GM11168 (cell line): ENCODE results near the gene HMGB4.

Source experiments
- in situ Hi-C: fragments of 300-500 bp; cut with MboI; formaldehyde crosslinking; loops from one replicate; pipeline ENCODE4 v1.12.0; 2022; ENCODE audit warnings: low sequenced_read_pairs; ENCODE audit not compliant: unreplicated experiment

The HMGB4 gene

DNA sequence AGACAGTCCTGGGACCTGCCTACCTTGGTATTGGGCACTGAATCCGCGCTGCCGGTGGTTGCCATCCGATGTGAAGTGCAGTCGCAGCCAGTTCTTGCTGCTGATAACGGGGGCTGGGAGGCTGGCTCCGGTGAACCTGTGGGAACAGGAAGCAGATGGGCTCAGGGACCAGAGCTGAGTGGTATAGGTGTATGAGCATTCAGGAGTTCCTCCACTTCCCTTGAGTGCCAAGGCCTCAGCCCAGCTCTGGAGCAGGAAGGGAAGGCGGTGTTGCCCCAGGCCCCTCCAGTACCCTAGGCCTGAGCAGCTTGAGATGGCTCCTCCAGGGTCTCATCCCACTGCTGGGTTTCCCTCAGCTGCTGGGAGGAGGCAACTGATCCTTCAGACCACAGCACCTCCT is 17.0 kb upstream of the HMGB4 start:
- in situ Hi-C loops: no loop called here

GRCh38 chr1:33848205-33848937 is 15.5 kb upstream of the HMGB4 start:
- in situ Hi-C loops: no loop called here

DNA sequence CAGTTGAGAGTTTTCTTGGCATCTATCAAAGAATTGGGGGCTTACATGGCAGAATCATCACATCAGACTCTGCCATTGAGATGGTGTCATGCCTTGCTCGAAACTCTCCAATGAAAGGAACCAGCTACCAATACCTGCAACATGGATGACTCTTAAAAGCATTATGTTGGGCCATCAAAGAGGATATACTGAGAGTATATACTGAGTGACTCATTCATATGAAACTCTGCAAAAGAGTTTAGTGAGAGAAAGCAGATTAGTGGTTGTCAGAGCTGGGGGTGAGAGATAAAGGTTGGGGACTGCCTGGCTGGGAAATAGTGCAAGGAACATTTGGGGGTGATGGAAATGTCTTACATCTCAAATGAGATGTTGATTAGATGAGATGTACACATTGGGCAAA is 14.7 kb upstream of the HMGB4 start:
- in situ Hi-C loops: no loop called here

DNA sequence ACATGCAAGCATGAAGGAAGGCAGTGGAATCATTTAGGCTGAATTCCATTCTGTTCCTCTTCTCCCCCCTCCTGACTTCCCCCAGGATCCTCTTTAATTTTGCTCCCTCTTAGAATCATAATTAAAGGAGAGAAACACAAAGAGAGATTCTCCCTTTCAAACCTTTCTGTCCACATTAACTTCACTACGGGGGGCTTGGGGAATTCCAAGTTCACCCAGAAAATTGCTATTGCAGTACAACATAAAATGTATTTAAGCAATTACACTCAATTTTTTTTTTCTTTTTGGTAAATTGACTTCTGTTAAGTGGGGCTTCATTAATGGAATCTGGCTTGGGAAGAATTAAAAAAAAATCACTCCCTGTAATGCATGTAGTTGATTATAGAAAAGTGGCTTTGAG is 13.4 kb upstream of the HMGB4 start:
- in situ Hi-C loops: no loop called here

DNA sequence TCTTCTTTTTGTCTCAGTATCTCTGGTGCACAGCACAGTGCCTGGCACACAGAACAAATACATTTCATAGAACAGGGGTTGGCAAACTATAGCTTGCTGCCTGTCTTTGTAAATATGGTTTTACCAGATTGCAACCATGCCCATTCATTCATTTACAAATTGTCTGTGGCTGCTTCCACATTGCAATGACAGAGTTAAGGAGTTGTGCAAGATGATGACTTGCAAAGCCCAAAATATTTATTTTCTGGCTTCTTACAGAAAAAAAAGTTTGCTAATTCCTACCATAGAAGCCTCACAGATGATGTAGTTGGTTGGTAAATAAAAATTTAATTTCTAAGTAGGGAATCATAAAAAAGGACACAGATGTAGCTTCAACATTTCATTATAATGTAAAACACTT is 11.2 kb upstream of the HMGB4 start:
- in situ Hi-C loops: no loop called here

- in situ Hi-C loops: no loop called here
Measured at GRCh38 chr1:33853431-33853830, 10.4 kb upstream of the HMGB4 start.

GRCh38 chr1:33854091-33854490 is 9.8 kb upstream of the HMGB4 start:
- in situ Hi-C loops: no loop called here

- in situ Hi-C loops: no loop called here
Measured at GRCh38 chr1:33860671-33861070, 3.2 kb upstream of the HMGB4 start.

DNA sequence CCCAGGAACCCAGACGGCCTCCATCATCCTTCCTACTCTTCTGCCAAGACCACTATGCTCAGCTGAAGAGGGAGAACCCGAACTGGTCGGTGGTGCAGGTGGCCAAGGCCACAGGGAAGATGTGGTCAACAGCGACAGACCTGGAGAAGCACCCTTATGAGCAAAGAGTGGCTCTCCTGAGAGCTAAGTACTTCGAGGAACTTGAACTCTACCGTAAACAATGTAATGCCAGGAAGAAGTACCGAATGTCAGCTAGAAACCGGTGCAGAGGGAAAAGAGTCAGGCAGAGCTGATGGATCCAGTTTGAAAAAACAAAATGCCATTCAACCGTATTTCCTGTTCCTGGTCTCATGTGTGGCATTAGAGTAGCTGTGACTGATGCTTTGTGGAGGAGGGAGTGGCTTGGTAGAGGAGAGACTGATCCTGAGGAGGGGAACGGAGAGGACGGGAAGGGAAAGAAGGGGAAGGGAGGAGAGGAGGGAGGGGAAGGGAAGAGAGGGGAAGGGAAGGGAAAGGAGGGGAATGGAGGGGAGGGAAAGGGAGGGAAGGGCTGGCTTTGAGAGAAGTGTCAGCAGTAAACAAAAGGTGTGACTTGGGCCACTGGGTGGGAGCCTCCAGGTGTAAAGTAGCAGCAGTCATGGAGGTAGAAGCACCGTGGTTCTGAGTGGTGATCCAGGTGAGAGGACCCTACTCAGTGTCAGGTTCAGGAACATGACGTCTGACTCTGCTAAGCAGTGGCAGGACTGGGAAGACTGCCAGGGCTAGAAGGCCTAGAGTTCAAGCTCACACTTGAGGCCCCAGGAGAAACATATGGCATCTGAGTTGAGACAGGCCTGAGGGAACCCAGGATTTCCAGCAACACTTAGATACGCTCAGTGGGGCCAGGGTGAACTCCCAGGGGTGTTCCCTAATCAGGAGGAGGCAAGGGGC is 846 bp downstream of the HMGB4 start:
- in situ Hi-C loops: no loop called here

DNA sequence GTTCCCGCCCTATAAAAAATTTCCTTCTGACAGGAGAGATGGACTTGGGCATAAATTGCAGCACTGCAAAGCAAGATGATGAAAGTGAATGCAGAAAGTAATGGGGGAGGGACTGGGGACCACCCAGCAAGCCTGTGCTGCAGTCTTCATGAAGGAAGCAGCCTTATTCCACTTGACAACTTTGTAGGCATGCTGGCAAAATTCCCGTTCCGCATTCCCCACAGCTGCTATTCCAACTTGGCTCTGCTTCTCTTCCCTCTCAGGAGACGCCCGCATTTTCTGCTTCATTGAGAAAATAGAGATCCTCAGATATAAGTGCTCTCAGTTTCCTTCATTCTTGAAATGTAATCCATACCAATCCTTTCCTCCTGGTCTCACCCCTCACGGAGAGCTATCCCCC is 2.4 kb downstream of the HMGB4 start:
- in situ Hi-C loops: no loop called here

- in situ Hi-C loops: no loop called here
Measured at GRCh38 chr1:33867684-33868083, 3.8 kb downstream of the HMGB4 start.

- in situ Hi-C loops: no loop called here
Measured at GRCh38 chr1:33872275-33872674, 8.4 kb downstream of the HMGB4 start.

DNA sequence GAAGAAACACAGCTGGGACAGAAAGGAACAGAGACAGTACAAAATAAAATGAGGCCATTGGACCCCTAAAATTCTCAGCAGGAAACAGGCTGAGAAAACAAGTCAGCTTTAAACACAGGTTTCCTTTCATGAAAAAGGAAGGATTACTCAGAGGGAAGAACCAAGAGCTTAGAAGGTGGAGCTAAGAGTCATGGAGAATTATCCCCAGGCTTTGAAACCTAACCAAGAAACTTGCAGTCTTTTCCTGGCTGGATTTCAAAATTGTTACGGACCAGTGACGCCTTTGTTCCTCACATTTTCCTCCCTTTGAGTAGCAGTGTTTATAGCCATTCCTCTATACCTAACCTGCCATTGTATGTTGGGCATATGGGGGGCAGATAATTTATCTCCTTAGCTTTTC is 8.8 kb downstream of the HMGB4 start:
- in situ Hi-C loops: no loop called here

GRCh38 chr1:33874636-33875035 is 10.8 kb downstream of the HMGB4 start:
- in situ Hi-C loops: no loop called here

- in situ Hi-C loops: no loop called here
Measured at GRCh38 chr1:33875862-33876261, 12.0 kb downstream of the HMGB4 start.

- in situ Hi-C loops: no loop called here
Measured at GRCh38 chr1:33876970-33877650, 13.2 kb downstream of the HMGB4 start.

GRCh38 chr1:33878392-33878791 is 14.5 kb downstream of the HMGB4 start:
- in situ Hi-C loops: no loop called here

DNA sequence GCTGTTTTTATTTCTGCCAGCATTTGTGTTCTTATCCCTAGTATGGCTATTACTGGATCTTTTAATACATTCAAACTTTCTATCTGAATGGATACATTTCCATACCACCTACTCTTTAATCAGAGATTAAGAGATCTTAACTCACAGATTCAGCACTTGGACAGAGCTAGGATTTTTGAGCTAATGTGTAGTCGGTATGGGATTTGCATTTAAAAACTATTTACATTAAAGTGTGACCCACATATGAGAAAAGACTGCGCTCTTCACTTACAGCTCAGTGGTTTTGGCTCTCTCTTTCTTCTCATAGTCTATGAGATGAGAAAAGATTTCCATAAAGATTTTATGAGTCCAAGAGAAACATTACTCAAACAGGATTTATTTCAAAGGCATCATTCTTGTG is 16.4 kb downstream of the HMGB4 start:
- in situ Hi-C loops: no loop called here

DNA sequence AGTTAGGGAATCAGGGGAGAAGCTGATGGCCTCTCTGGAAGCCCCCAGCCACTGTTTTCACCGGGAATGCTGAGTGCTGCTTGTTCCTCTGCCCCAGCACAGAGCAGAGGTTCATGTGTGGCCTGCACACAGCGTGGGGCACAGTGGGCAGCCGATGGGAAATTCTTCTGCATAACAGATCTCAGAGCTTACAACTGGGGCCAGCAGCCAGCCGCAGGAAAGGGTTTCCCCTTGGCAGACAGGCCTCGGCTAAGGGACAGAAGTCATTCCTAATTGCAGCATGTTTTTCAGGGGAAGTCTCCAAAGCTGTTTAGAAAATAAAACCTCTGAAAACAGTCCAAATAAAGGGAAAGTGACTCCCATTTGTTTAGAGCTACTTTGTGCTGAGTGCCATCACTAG is 22.6 kb downstream of the HMGB4 start:
- in situ Hi-C loops: no loop called here

DNA sequence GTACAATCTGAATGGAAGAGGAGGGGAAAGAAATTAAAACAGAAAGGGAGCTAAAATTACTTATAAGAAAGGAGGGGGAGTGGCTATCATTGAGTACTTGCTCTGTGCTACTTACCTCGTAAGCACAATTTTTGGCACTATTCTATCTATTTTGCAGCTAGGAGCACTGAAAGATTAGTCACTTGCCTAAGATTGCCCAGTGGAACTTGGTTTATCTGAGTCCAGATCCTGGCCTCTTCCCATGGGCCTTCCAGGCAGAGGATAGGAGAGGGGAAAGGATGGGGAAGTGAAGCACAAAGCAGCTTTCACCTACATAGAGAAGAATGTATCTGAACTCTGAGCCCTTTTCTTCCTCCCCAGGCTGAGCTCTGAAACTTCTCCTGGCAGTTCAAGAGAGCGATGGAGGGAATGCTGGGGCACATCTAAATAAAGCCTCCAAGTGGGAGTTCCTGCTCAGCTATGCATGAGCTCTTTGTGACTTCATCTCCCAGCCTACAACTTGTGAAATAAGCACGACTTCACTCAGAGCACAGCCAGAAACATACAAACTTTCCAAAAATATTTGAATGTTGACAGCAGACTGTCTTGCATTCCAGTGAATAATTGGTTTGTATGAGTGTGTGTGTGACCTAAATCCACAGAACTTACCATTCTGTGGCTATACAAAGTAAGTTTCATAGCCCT is 29.4 kb downstream of the HMGB4 start:
- in situ Hi-C loops: no loop called here
